Mucosa of stomach (tissue), 1 donor: ENCODE measurements around the gene MRPS25.
"Not testable (repeated sequence)": the region's sequence is repeated elsewhere in the genome, so short reads cannot be mapped to it uniquely, and the experiment has no call there.

Experiments
- H3K27me3 ChIP-seq: one replicate; pipeline ENCODE4 v1.7.0; 2013; ENCODE audit warnings: mild to moderate bottlenecking, low read length; ENCODE audit not compliant: control insufficient read depth, insufficient read depth
- H3K36me3 ChIP-seq: one replicate; pipeline ENCODE4 v1.7.0; 2013; ENCODE audit warnings: low read length; ENCODE audit not compliant: control insufficient read depth, insufficient read depth
- H3K4me1 ChIP-seq: one replicate; pipeline ENCODE4 v1.7.0; 2013; ENCODE audit warnings: mild to moderate bottlenecking, low read length; ENCODE audit not compliant: control insufficient read depth, insufficient read depth
- H3K4me3 ChIP-seq: one replicate; pipeline ENCODE4 v1.7.0; 2013; ENCODE audit warnings: low read length
- H3K9ac ChIP-seq: one replicate; pipeline ENCODE4 v1.7.0; 2013; ENCODE audit warnings: mild to moderate bottlenecking, low read length, moderate library complexity
- H3K9me3 ChIP-seq: one replicate; pipeline ENCODE4 v1.7.0; 2013; ENCODE audit warnings: mild to moderate bottlenecking, low read length, moderate library complexity; ENCODE audit not compliant: control insufficient read depth
- donor health status: Pancreatic carcinoma.

MRPS25 gene

DNA sequence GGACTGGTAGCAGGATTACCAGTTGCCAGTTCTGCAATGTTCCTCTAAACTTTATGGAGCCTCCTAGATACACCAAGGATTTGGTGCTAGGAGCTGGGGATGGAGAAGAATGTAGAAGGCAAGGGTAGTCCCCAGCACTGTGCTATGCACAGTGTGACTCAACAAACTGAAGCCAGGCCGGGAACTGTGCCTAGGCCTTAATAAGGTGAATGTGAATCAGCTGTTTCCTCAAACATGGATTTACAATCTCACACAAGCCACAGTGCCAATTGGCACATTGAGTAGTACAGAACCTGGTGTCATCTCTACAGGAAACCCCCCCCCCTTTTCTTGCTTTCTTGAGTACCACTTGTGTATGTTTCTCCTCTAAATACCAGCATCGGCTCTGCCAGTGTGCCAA lies 32.5 kb downstream of the MRPS25 start:
- H3K4me3 ChIP-seq, result no peak overlapping the region
- H3K4me1 ChIP-seq, result no peaks in the 10 kb centered on the region
- no peaks in the 10 kb centered on the region for H3K27me3 ChIP-seq
- no peaks in the 10 kb centered on the region for H3K9me3 ChIP-seq
- H3K36me3 ChIP-seq, result peaks cover 17% of the 10 kb centered on the region
- H3K9ac ChIP-seq, result no peak overlapping the region

DNA sequence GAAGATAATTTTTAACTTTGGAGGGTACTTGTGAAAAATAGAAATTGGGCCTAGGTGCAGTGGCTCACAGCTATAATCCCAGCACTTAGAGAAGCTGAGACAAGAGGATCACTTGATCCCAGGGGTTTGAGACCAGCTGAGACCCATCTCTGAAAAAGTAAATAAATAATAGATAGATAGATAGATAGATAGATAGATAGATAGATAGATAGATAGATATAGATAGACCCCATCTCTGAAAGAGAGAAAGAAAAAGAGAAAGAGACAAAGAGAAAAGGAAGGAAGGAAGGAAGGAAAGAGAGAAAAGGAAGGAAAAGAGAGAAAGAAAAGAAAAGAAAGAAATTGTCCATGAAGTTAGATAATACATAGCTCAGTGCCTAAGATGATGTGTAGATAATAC lies 35.5 kb downstream of the MRPS25 start:
- no peak overlapping the region for H3K4me3 ChIP-seq
- no peaks in the 10 kb centered on the region for H3K27me3 ChIP-seq
- H3K9ac ChIP-seq, result no peak overlapping the region
- H3K4me1 ChIP-seq, result no peaks in the 10 kb centered on the region
- H3K9me3 ChIP-seq, result no peaks in the 10 kb centered on the region
- peaks cover 17% of the 10 kb centered on the region for H3K36me3 ChIP-seq

DNA sequence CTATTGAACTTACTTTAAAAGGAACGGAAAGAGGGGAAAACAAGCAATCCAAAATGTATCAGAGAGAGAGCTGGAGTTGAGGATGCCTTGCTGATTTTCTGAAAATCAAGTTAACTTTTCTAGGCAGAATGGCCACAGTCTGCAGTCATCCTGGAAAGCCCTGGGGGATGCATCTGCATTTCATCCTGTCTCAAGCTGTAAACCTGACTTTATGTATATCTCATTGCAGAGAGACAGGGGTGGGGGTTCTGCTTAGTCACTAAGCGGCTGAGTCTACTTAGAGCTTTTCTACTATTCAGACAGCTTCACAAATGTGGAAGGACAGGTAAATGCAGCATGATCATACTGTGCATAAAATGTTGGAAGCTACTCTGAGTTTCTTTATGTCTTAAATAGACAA lies 41.4 kb downstream of the MRPS25 start:
- peaks cover 9% of the 10 kb centered on the region for H3K36me3 ChIP-seq
- H3K4me3 ChIP-seq, result no peak overlapping the region

DNA sequence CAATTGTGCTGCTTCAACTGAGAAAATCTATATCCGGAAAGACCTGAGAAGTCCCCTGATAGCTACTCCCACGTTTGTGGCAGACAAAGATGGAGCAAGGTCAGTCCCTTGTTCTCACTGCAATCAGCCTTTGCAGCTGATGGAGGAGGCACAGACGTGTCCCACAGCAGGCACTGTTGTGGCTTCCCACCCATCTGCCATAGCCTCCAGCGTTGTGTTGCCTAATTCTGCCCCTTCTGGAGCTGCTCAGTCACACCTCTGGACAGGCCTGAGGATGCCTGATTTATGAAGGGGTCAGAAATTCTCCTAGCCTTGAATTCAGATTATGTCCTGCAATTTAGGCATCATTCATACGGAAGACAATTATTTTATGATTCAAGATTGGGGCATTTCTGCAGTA lies 41.9 kb downstream of the MRPS25 start:
- Histone ChIP-seq H3K9me3 (no peaks in the 10 kb centered on the region), H3K9ac (no peak overlapping the region), H3K4me1 (no peaks in the 10 kb centered on the region), H3K27me3 (no peaks in the 10 kb centered on the region), H3K36me3 (peaks cover 9% of the 10 kb centered on the region), H3K4me3 (no peak overlapping the region)

More for the DNA sequence above, 41.4 kb downstream of the MRPS25 start:
- Histone ChIP-seq H3K4me1 (no peaks in the 10 kb centered on the region), H3K9ac (no peak overlapping the region), H3K9me3 (no peaks in the 10 kb centered on the region), H3K27me3 (no peaks in the 10 kb centered on the region)

DNA sequence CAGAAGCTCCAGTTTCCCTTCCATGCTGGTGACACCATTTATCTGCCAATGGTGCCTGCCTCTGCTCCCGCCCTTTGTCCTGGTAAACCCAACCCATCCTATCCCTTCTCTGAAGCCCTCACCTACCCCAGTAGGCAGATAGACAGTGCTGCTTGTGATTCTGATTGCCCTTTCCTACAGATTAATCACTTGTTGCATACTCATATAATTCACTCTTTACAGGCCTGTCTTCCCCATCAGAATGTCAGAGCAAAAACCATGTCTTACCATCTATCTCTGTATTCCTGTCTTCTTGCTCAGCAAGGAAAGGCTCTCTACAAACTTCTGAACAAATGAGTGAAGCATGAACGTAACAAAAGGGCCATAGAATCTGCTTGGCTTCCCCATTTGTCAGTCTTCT lies 47.9 kb downstream of the MRPS25 start:
- Histone ChIP-seq H3K4me1 (no peaks in the 10 kb centered on the region), H3K4me3 (no peak overlapping the region), H3K9ac (no peak overlapping the region), H3K36me3 (peaks cover 15% of the 10 kb centered on the region), H3K9me3 (no peaks in the 10 kb centered on the region), H3K27me3 (no peaks in the 10 kb centered on the region)

DNA sequence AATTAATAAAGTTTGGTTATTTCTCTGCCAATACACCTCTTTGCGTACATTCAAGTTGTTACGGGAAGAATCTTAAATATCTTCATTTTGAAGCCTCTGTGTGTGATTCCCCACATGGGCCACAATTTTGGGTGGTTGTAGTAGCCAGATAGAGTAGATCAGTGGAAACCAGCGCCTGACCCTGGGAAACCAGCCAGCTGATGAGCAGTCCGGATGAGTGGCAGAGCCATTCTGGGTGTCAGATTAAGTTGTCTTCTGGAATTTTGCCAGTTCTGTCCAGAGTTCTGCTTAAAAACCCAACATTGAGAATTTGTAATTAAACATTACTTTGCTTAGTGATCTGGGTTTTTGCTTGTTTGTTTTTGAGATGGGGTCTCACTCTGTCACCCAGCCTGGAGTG lies 49.7 kb downstream of the MRPS25 start:
- no peaks in the 10 kb centered on the region for H3K4me1 ChIP-seq
- no peak overlapping the region for H3K9ac ChIP-seq
- no peaks in the 10 kb centered on the region for H3K9me3 ChIP-seq
- no peaks in the 10 kb centered on the region for H3K27me3 ChIP-seq
- peaks cover 6% of the 10 kb centered on the region for H3K36me3 ChIP-seq
- H3K4me3 ChIP-seq, result no peak overlapping the region

DNA sequence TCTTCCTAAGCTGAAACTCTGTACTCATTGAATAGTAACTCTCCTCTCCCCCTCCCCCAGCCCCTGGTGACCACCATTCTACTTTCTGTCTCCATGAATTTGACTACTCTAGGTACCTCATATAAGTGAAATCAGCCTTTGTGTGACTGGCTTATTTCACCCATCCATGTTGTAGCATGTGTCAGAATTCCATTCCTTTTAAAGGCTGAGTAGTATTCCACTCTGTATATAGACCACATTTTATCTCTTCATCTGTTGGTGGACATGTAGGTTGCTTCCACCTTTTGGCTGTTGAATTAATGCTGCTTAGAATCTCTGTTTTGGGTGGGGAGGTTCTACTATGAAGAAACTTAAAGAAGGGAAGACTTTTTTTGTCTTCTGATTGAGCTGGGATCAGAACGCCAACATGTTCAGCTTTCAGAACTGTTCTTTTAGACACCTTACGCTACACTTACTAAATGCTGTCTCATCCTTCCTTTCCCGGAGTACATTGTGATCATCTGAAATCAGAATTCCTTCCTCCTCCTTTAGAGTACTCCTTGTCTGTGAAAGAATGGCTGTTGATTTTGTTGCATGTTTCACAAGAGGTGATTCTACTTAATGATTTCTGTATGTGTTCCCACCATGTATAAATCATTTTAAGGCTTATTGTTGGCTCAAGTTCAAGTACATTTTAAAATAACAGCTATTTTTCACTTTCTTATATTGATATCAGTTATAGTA lies 50.3 kb downstream of the MRPS25 start:
- Histone ChIP-seq H3K36me3 (peaks cover 6% of the 10 kb centered on the region), H3K9ac (no peak overlapping the region), H3K27me3 (no peaks in the 10 kb centered on the region), H3K4me1 (no peaks in the 10 kb centered on the region), H3K9me3 (no peaks in the 10 kb centered on the region), H3K4me3 (no peak overlapping the region)

DNA sequence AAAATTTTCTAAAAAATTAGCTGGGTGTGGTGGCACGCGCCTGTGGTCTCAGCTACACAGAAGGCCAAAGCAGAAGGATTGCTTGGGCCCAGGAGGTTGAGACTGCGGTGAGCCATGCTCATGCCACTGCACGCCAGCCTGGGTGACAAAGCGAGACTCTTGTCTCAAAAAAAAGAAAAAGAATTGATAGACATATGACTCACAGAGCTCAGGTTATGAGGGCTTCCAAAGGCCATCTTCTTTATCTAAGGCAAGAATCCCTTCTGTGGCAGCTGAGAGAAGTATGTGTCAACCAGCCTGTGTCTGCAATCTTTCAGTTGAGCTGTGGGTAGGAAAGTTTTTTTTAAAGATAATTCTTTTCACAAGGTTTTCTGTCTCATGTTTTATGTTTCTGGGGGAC lies 53.9 kb downstream of the MRPS25 start:
- Histone ChIP-seq H3K9me3 (no peaks in the 10 kb centered on the region), H3K27me3 (no peaks in the 10 kb centered on the region), H3K36me3 (peaks cover 6% of the 10 kb centered on the region), H3K4me1 (no peaks in the 10 kb centered on the region), H3K4me3 (no peak overlapping the region), H3K9ac (no peak overlapping the region)

DNA sequence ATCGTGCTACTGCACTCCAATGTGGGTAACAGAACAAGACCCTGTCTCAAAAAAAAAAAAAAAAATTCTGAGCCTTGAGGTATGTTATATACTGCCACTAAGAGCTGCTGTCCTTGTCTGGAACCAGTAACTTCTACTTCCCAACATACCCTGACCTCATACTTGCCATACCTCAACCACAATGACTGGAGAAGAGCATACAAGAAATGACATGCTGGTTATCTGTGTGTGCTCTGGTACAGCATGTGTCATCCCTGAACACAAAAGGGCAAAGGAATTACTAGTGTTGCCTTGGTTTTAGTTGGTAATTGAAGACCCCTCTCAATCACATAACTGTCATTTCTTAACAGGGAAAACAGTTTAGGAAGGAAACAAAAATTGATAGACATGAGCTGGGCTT lies 54.5 kb downstream of the MRPS25 start:
- no peaks in the 10 kb centered on the region for H3K4me1 ChIP-seq
- peaks cover 6% of the 10 kb centered on the region for H3K36me3 ChIP-seq
- no peak overlapping the region for H3K4me3 ChIP-seq
- no peaks in the 10 kb centered on the region for H3K9me3 ChIP-seq
- H3K27me3 ChIP-seq, result no peaks in the 10 kb centered on the region
- H3K9ac ChIP-seq, result no peak overlapping the region

DNA sequence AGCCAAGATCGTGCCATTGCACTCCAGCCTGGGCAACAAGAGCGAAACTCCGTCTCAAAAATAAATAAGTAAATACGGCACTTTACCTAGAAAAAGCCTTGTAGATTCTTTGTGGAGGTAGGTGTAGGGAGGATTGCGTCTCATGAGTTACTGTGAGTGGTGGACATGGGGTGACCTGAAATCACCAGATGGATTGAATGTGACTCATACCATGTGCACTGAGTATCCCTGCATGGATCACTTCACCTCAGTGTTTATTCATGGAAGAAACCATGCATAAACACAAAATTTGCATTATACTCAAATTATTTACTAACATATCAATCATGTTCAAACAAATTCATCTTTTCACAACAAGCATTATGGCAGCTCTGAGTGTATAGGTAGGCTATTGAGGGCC lies 55.9 kb downstream of the MRPS25 start:
- Histone ChIP-seq H3K4me3 (no peak overlapping the region), H3K9ac (no peak overlapping the region), H3K4me1 (no peaks in the 10 kb centered on the region), H3K27me3 (no peaks in the 10 kb centered on the region), H3K9me3 (no peaks in the 10 kb centered on the region), H3K36me3 (peaks cover 6% of the 10 kb centered on the region)

DNA sequence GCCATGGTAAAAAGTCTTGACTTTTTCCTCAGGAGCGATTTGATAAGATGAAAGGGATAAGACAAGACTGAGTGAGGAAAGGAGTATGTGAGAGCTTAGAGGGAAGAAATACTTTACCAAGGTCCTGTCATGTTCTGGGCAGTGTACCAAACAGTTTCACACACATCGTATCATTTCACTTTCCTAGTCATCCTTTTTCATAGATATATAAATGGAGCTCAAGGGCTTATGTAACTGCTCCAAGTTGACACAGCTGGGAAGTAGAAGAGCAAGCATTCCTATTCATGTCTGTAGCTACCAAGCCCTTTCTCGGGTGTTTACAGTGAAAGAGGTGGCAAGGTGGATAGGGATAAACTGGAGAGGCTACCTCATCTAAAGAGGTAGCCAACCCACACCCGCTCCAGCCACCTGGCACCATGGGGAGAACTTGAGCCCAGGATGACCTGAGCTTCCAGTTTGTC lies 57.4 kb downstream of the MRPS25 start:
- no peaks in the 10 kb centered on the region for H3K27me3 ChIP-seq
- H3K4me1 ChIP-seq, result no peaks in the 10 kb centered on the region
- H3K4me3 ChIP-seq, result no peak overlapping the region
- no peaks in the 10 kb centered on the region for H3K36me3 ChIP-seq
- H3K9me3 ChIP-seq, result no peaks in the 10 kb centered on the region
- H3K9ac ChIP-seq, result no peak overlapping the region

DNA sequence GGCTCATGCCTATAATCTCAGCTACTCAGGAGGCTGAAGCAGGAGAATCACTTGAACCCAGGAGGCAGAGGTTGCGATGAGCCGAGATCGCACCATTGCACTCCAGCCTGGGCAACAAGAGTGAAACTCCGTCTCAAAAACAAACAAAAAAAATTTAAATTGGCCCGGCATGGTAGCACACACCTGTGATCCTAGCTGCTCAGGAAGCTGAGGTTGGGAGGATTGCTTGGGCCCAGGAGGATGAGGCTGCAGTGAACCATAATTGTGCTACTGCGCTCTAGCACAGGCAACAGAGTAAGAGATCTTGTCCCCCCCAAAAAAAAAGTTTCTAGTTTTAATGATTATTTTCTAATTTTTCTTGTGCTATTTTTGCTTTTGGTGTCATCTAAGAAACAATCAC lies 65.9 kb downstream of the MRPS25 start:
- H3K4me1 ChIP-seq, H3K27me3 ChIP-seq, H3K36me3 ChIP-seq, H3K9ac ChIP-seq, H3K9me3 ChIP-seq, H3K4me3 ChIP-seq: not testable (repeated sequence)
